GM19351 (cell line): ENCODE data around the gene PHYKPL.
A peak's percentile ranks its signal among the peaks of the same experiment; 100 is the strongest.

Experiments used
- ATAC-seq: cut with Tn5 transposase; IDR thresholded peaks from one replicate; pipeline ENCODE4 v1.9.1; 2021; ENCODE audit warnings: mild to moderate bottlenecking, moderate library complexity; ENCODE audit not compliant: unreplicated experiment

PHYKPL gene

GRCh38 chr5:178192787-178193186 is 39.8 kb downstream of the PHYKPL start:
- no peak for ATAC-seq

GRCh38 chr5:178192244-178192643 is 40.4 kb downstream of the PHYKPL start:
- no peak for ATAC-seq

- no peak for ATAC-seq
Measured at GRCh38 chr5:178191661-178192060, 40.9 kb downstream of the PHYKPL start.

- no peak for ATAC-seq
Measured at GRCh38 chr5:178189433-178189832, 43.2 kb downstream of the PHYKPL start.

- ATAC-seq: no peak
Measured at GRCh38 chr5:178187014-178187413, 45.6 kb downstream of the PHYKPL start, which contains the start of gene GMCL2. Gene GMCL2 (minus strand): TSS chr5:178187371. CDS start chr5:178187299, 72 bp downstream.

- ATAC-seq: no peak
Measured at GRCh38 chr5:178186427-178186826, 46.2 kb downstream of the PHYKPL start.

GRCh38 chr5:178182158-178182876 is 50.3 kb downstream of the PHYKPL start:
- ATAC-seq: no peak

- no peak for ATAC-seq
Measured at GRCh38 chr5:178180141-178180863, 52.3 kb downstream of the PHYKPL start.

GRCh38 chr5:178177569-178177968 is 55.0 kb downstream of the PHYKPL start:
- no peak for ATAC-seq

GRCh38 chr5:178176791-178177190 is 55.8 kb downstream of the PHYKPL start:
- ATAC-seq: no peak

- no peak for ATAC-seq
Measured at GRCh38 chr5:178174456-178174855, 58.1 kb downstream of the PHYKPL start.

GRCh38 chr5:178170455-178170854 is 62.1 kb downstream of the PHYKPL start:
- ATAC-seq: no peak

- no peak for ATAC-seq
Measured at GRCh38 chr5:178165581-178165980, 67.0 kb downstream of the PHYKPL start.

GRCh38 chr5:178163772-178164735 is 68.5 kb downstream of the PHYKPL start:
- peak; percentile 97 for ATAC-seq

GRCh38 chr5:178162481-178162880 is 70.1 kb downstream of the PHYKPL start:
- ATAC-seq: no peak

GRCh38 chr5:178160176-178160575 is 72.4 kb downstream of the PHYKPL start:
- no peak for ATAC-seq
